GM03348 (cell line): ENCODE data around the gene DCAF5.
A peak's percentile ranks its signal among the peaks of the same experiment; 100 is the strongest.
"Not testable (repeated sequence)": the region's sequence is repeated elsewhere in the genome, so short reads cannot be mapped to it uniquely, and the experiment has no call there.

Experiments
- DNase-seq: peaks from one replicate; pipeline ENCODE4 v3.0.0; 2012; ENCODE audit warnings: low spot score

Gene DCAF5

GRCh38 chr14:69068744-69069421, 84.0 kb downstream of the DCAF5 start:
- peak; percentile 70 for DNase-seq

DNA sequence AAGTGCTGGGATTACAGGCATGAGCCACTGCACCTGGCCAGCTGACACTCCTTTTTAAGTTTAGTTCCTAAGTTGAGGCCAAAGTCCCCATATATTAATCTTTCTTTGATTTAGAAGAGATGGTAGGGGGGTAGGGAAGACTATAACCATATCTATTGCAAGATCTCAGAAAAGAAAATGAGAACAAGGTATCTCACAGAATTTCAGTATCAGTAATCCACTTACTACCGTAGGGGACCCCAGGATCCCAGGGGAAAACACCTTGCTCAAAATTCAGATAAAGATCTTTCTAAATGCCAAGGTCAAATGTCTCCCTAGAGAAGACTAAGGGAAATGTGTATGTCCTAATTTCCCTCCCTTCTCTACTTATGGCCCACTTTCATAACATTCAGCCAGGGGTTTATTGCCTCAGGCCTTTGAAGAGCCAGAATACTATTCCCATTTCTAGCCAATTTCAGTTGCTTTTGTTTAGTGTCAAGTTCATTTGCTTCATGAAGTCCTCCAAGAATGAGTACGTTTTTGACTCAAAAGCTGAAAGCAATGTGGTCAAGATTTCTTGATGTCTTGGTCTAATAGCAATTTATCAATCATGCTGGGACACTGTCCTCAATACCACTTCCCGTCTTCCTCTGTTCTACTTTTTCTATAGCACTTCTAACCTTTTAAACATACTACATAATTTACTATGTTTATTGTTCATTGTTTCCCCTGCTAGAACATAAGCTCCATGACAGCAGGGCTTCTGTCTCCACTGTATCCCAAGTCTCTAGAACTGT, 86.3 kb downstream of the DCAF5 start:
- no peak for DNase-seq

DNA sequence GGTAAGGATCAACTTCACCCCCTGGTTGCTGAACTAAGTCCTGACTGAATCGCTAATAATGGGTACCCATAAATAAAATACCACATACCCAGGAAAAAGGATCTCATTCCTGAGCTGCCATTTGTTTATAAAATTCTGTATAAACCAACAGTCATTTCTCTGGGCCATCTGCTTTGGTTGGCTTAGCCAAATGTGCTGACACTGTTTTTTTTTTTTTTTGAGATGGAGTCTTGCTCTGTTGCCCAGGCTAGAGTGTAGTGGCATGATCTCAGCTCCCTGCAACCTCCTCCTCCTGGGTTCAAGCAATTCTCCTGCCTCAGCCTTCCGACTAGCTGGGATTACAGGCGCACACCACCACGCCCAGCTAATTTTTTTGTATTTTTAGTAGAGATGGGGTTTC, 87.0 kb downstream of the DCAF5 start:
- not testable (repeated sequence) for DNase-seq

DNA sequence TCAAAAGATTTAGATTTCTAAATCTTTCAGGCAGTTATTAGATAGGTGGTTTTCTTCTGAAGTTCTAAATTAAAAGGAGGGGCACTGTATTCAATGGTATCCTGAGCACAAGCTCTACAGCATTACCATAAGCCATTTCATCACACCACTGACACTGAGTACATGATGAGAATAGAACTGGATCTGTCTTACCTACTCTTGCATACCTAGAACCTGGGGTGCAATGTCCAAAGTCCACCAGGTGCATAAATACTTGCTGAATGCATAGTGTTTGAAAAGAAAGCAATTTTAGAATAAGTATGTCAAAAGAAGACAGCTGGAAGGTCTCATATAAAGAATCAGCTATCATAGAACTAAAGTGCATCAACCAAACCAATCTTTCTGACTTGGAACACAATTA, 88.3 kb downstream of the DCAF5 start:
- no peak for DNase-seq

- DNase-seq: peak; percentile 76
These were observed 93.0 kb downstream of the DCAF5 start for GRCh38 chr14:69059658-69060623.

DNA sequence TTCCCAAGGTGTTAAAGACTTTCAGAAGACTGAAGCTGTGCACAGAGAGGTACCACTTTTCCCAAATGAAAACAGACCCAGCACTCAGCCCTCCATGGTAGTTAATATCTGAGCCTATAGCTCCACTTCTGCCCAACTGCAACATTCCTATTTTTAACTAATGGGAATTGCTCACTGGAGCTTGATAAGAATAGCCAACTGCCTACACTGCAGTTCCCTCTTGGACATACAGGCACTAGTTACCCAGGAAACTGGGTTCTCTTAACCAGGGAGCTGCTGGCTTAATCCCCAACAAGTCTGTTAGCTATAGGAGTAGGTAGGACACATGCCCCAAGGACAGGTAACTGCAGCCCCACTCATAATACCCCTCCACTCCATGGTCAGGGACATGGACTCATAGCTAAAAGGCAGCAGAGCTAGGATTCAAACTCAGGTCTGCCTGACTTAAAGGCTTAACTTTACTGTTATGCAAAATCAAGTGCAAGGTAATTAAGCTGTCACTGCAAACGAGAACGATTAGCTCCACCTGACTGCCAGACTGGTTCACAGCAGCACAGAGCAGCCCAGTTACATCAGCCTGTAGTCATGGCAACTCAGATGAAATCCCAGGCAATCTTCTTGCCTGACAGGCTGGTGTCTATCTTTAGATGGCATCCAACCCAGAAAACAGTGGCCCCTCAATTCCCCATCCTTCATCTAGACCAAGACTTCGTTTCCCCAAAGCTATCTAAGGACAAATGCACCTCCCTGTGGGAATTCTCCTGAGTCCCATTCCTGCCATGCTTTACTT, 96.7 kb downstream of the DCAF5 start:
- no peak for DNase-seq

- no peak for DNase-seq
These were observed 97.8 kb downstream of the DCAF5 start for GRCh38 chr14:69055125-69055524.

DNA sequence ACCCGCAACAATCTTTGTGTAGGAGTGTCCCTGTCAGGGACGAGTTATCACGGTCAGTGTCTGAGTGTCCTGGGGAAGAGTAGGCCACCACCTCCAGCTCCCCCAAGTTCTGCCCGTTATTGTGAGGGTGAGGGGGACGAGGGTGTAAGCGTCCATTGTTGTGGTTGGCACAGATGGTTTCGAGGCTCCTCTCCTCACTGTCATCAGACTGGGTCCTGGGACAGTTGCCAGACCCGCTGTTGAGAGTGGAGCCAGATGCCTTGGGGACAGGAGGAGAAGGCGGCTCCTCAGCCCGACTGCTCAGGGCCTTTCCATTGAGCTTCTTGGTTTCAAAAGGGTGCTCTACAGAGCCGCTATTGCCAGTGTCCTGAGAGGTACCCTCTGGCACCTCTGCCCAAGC, 98.9 kb downstream of the DCAF5 start:
- no peak for DNase-seq

DNA sequence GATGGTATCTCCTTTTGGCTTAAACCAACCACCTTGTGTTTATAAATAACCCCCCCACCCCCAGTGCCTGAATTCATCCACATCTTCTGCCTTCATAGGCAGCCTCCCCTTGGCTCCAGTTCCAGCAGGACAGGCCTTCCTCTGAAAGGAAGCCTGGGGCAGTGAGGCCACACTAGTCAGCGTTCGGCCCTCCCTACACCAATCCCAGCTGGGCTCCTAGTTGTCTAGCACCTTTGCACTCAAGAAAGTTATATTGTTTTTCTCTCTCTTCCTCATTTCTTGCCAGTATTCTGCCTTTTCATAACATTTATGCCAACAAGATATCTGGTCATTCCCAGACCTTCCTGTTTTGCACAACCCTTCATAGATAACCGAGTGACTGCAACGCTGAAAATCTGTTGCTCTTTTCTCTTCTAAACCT, 100.7 kb downstream of the DCAF5 start:
- no peak for DNase-seq

DNA sequence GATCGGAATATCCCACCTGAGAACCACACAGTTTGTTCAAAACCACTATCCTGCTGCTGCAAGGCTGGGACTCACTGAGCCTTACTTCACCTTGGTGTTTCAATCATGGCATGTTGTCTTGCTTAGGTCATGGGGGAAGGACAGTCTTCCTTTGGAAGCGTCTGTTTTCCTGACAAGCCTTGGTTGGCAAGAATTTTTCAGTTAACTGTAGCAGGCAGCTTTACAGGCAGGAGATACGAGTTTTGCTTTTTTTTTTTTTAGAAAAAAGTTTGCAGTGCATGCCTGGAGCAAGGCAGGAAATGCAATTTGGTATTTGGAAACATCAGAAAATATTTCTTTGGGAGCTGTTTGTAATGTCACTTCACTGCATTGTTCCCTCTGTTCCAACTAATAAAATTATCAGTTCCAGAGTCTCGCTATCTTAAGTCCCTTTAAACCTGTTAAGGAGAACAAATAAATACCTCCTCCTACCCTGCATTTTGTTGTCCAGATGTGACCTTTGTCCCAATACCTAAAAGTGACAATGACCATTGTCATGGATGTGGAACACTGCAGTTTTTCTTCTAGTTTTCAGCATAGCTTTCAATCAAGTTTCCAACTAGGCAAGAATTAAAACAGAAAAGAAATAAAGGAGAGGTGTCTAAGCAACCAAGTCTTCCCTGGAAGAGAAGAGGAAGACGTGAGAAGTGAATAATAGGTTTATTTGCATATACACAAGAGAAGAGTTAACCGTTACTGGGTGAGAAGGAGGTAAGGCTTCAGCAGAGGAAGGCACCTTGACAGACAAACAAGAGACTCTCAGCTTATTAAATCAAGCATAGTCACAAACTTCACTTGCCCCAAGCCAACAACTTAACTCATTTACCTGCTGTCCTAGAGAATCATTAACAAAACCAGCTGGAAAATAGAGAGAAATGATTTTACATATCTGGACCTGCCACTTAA, 102.4 kb downstream of the DCAF5 start:
- no peak for DNase-seq

DNA sequence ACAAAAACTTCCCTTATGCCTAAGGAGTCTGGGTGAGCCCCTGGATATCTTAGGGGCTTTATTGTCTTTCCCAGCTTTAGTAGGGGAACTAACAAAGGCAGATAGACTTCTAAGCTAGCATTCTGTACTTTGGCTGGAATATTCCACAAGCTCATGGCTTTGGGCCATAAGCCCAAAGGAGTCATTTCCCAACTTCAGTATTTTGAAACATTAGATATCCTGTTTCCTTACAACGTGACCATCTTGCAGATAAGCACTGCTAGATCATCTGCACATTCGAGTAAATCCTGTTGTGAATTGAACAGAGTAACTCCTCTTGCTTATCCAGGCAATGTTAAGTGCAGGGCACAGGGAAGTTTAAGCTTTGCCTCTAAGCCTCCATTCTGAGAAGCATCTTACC, 103.2 kb downstream of the DCAF5 start:
- peak; percentile 75 for DNase-seq

- DNase-seq: no peak
These were observed 104.5 kb downstream of the DCAF5 start for GRCh38 chr14:69048456-69048855.

DNA sequence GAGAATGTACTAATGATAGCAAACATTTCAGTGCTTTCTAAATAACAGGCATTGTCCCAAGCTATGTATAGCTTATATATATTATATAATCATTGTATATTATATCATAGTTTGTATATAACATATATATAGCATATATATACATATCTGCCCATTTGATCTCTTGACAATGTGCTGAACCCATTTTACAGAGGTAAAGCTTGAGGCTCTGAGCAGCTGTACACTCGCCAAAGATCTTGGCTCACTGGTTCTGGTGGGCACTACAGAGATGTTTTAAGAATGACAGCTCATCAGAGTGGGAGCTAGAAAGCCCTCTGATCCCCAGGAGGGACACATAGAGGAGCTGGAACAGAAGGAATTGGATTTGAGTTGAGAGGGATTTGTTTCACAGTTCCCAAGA, 105.7 kb downstream of the DCAF5 start:
- DNase-seq: no peak

- no peak for DNase-seq
These were observed 106.5 kb downstream of the DCAF5 start for GRCh38 chr14:69046476-69046860.

GRCh38 chr14:69045857-69046475, 107.0 kb downstream of the DCAF5 start:
- DNase-seq: no peak

GRCh38 chr14:69044965-69045555, 107.9 kb downstream of the DCAF5 start:
- peak; percentile 73 for DNase-seq

GRCh38 chr14:69044296-69044695, 108.6 kb downstream of the DCAF5 start:
- no peak for DNase-seq

- DNase-seq: peak; percentile 66
These were observed 109.2 kb downstream of the DCAF5 start for GRCh38 chr14:69043596-69044260.

DNA sequence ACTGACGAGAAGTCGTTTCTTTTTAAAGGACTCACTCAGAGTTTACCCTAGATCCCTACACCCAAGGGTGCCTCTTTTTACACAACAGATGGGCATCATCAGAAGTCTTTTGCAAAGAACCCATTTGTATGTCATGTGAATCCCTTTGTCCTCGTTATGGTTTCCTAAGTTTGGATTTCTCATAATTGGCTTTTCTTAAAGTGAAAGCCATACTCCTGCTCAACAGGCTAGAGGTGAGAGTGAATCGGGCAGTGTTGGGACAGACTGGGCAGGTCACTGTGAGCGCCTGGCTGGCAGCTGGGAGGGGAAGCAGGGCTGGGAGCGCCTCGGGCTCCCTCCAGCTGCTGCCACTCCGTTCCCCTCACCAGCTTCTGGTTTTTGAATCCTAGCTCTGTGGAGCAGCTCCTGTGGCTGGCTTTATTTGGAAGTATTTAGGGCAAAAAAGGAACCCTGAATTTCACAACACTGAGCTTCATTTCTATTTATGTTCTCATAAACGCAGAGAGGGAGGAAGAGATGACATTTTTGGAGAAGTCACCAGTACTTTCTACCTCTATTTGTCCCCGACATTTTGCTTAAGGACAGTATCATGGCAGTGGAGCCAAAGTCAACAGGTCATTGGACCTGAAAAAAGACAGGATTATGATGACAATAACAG, 110.0 kb downstream of the DCAF5 start:
- no peak for DNase-seq
